Natural killer cell (primary cell): ENCODE measurements around the gene PPP1R14B. TPM values are rescaled to one million over a fixed set of nuclear protein-coding genes. Genes with fewer than 3 reads are reported as not detected.

Experiments used
- ATAC-seq, 3 donors: fragments of 150-1000 bp in 2 of 3; fragments of 200-7000 bp in 1 of 3; cut with Tn5 transposase; 1 replicate in 1 of 3; 2 replicates in 2 of 3; pipeline ENCODE4 v1.10.0; 2021; ENCODE audit warnings: mild to moderate bottlenecking in 2 of 3, moderate library complexity in 2 of 3
- DNase-seq, 2 donors: peaks; one replicate each; pipeline versions ENCODE4 v3.0.0 to v3.0.0-alpha.2; 2013 to 2021; ENCODE audit warnings: mixed read lengths in 1 of 2
- H3K27ac ChIP-seq: one replicate; pipeline ENCODE4 v1.5.1; 2013; ENCODE audit warnings: mild to moderate bottlenecking, low read length
- H3K27me3 ChIP-seq: one replicate; pipeline ENCODE4 v1.6.1; 2013; ENCODE audit warnings: low read length; ENCODE audit not compliant: control insufficient read depth, insufficient read depth
- H3K36me3 ChIP-seq: one replicate; pipeline ENCODE4 v1.6.1; 2013; ENCODE audit warnings: low read length; ENCODE audit not compliant: control insufficient read depth, insufficient read depth
- H3K4me1 ChIP-seq: one replicate; pipeline ENCODE4 v1.6.1; 2013; ENCODE audit warnings: low read length; ENCODE audit not compliant: control insufficient read depth, insufficient read depth
- H3K4me3 ChIP-seq: one replicate; pipeline ENCODE4 v1.5.1; 2013; ENCODE audit warnings: low read length
- H3K9me3 ChIP-seq: one replicate; pipeline ENCODE4 v1.6.1; 2013; ENCODE audit warnings: low read length; ENCODE audit not compliant: control insufficient read depth, insufficient read depth
- H3K27ac Mint-ChIP-seq, 2 donors: one replicate each; pipeline ENCODE4 v1.8.0; 2022; ENCODE audit warnings: mild to moderate bottlenecking in 2 of 2, mixed read lengths in 2 of 2, moderate library complexity in 1 of 2
- H3K27me3 Mint-ChIP-seq, 2 donors: one replicate each; pipeline ENCODE4 v1.8.0; 2022; ENCODE audit warnings: low read depth in 2 of 2, mixed read lengths in 2 of 2
- H3K36me3 Mint-ChIP-seq: one replicate; pipeline ENCODE4 v1.8.0; 2022; ENCODE audit warnings: mixed read lengths
- H3K4me1 Mint-ChIP-seq, 2 donors: one replicate each; pipeline ENCODE4 v1.8.0; 2022; ENCODE audit warnings: mixed read lengths in 2 of 2
- H3K4me3 Mint-ChIP-seq: one replicate; pipeline ENCODE4 v1.8.0; 2022; ENCODE audit warnings: mild to moderate bottlenecking, moderate library complexity, mixed read lengths
- H3K9me3 Mint-ChIP-seq, 2 donors: one replicate each; pipeline ENCODE4 v1.8.0; 2022; ENCODE audit warnings: mixed read lengths in 2 of 2
- WGBS: methylation state at CpG from one replicate; pipeline ENCODE4 v1.1.7; 2013; ENCODE audit warnings: missing lambda C conversion rate; ENCODE audit not compliant: insufficient coverage; 5-methylcytosine and 5-hydroxymethylcytosine counted together
- intact Hi-C: fragments of 100-400 bp; cut with micrococcal nuclease; formaldehyde crosslinking; loops from one replicate; pipeline ENCODE4 v1.14.2; 2022
- total RNA-seq, 4 donors: library from RNA; stranded (reverse); fragments of 120-200 nt in 1 of 4; gene quantifications; one replicate each; pipeline versions ENCODE4 v1.2.3 to v1.2.4, GENCODE V29; 2013 to 2022
- TF ChIP-seq, protein P1 (sequence below): fragments of 200-600 bp; IDR thresholded peaks from one replicate; pipeline ENCODE4 v1.8.0; 2022; ENCODE audit warnings: antibody characterized with exemption

The PPP1R14B gene
- total RNA-seq, 3 donors from 2014 or later (not counting 1 experiment from before 2014, with no cell fraction given): 16.9 to 21.3 (median 21.0) TPM

GRCh38 chr11:64208796-64209562 is 37.8 kb downstream of the PPP1R14B start:
- H3K27ac ChIP-seq: peak overlapping the region; percentile 89
- Mint-ChIP-seq H3K27ac (peak overlapping the region; percentile 88 to 96), H3K4me3 (peak overlapping the region; percentile 72), H3K4me1 (peaks cover 38 to 62% of the 10 kb centered on the region in 2 donors), H3K27me3 (no peaks in the 10 kb centered on the region), H3K36me3 (peaks cover 8% of the 10 kb centered on the region), H3K9me3 (no peaks in the 10 kb centered on the region)
- H3K27me3 ChIP-seq: no peaks in the 10 kb centered on the region
- H3K9me3 ChIP-seq: no peaks in the 10 kb centered on the region
- WGBS: 88% methylated on average over 18 of the region's 18 CpGs
- ATAC-seq (no peak), DNase-seq (no peak)
- TF ChIP-seq, protein P1, sequence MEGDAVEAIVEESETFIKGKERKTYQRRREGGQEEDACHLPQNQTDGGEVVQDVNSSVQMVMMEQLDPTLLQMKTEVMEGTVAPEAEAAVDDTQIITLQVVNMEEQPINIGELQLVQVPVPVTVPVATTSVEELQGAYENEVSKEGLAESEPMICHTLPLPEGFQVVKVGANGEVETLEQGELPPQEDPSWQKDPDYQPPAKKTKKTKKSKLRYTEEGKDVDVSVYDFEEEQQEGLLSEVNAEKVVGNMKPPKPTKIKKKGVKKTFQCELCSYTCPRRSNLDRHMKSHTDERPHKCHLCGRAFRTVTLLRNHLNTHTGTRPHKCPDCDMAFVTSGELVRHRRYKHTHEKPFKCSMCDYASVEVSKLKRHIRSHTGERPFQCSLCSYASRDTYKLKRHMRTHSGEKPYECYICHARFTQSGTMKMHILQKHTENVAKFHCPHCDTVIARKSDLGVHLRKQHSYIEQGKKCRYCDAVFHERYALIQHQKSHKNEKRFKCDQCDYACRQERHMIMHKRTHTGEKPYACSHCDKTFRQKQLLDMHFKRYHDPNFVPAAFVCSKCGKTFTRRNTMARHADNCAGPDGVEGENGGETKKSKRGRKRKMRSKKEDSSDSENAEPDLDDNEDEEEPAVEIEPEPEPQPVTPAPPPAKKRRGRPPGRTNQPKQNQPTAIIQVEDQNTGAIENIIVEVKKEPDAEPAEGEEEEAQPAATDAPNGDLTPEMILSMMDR: no peak
- no peak overlapping the region for H3K4me3 ChIP-seq
- peaks cover 50% of the 10 kb centered on the region for H3K4me1 ChIP-seq
- peaks cover 42% of the 10 kb centered on the region for H3K36me3 ChIP-seq
- intact Hi-C loops: loop anchor here (5.0 kb wide), 1 partner anchor 133 kb away; the partner anchor contains the start of gene CCDC88B

- Mint-ChIP-seq H3K4me1 (peaks cover 38 to 58% of the 10 kb centered on the region in 2 donors), H3K27ac (peak overlapping the region; percentile 88 to 96), H3K9me3 (no peaks in the 10 kb centered on the region), H3K27me3 (no peaks in the 10 kb centered on the region), H3K36me3 (peaks cover 13% of the 10 kb centered on the region), H3K4me3 (peak overlapping the region; percentile 92)
- Histone ChIP-seq H3K27ac (peak overlapping the region; percentile 89), H3K36me3 (peaks cover 49% of the 10 kb centered on the region), H3K4me1 (peaks cover 50% of the 10 kb centered on the region), H3K4me3 (peak overlapping the region; percentile 91), H3K27me3 (no peaks in the 10 kb centered on the region), H3K9me3 (no peaks in the 10 kb centered on the region)
- intact Hi-C loops: loop anchor here (5.0 kb wide), 1 partner anchor 134 kb away; the partner anchor contains the start of gene CCDC88B
- ATAC-seq (peak in 2 of 3 donors; percentile 2 to 5), DNase-seq (no peak)
- TF ChIP-seq, protein P1: no peak
- 54% methylated on average over 23 of the region's 23 CpGs for WGBS
Measured at GRCh38 chr11:64208086-64208795, 38.5 kb downstream of the PPP1R14B start.

DNA sequence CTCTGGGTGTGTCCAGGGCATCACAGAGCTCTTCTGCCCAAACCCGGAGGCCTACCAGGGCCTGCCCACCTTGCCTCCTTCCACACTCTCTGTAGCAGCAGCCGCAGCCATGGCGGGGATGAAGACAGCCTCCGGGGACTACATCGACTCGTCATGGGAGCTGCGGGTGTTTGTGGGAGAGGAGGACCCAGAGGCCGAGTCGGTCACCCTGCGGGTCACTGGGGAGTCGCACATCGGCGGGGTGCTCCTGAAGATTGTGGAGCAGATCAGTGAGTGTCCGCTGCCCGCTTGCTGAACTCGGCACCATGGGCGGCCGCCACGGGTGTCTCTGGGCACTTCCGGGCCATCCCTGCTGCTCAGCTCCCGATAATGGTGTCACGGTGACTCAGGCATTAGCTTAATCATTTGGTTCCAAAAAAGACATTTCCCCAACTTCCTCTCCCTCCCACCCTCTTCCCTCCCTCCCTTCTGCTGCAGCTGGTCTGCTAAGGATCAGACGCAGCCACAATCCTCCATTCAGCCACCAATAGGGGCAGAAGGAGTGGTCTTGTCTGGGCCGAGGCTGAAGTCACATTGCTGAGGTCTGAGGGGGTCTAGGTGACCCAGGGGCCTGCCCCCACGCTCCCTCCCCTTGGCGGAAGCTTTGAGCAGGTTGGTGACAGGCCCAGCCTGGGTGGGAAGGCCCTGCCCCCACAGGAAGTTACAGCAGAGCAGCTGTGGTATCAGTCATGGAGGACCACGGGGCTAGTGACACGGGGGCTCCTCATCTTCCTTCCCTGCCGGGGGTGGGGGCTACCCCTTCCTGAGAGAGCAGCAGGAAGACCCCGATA is 39.3 kb downstream of the PPP1R14B start:
- peak overlapping the region; percentile 91 for H3K4me3 ChIP-seq
- Mint-ChIP-seq H3K9me3 (no peaks in the 10 kb centered on the region), H3K27me3 (no peaks in the 10 kb centered on the region), H3K4me3 (peak overlapping the region; percentile 92), H3K27ac (peak overlapping the region; percentile 88 to 96), H3K36me3 (peaks cover 13% of the 10 kb centered on the region), H3K4me1 (peaks cover 34 to 56% of the 10 kb centered on the region in 2 donors)
- H3K4me1 ChIP-seq: peaks cover 50% of the 10 kb centered on the region
- H3K27ac ChIP-seq: peak overlapping the region; percentile 89
- peaks cover 55% of the 10 kb centered on the region for H3K36me3 ChIP-seq
- DNase-seq: peak; percentile 73 to 83
- TF ChIP-seq, protein P1: no peak
- intact Hi-C loops: loop anchor here (1.0 to 5.0 kb wide), 5 partner anchors 21 to 135 kb away; partner anchors contain the start of genes BAD, CCDC88B, DNAJC4 and STIP1
- 0% methylated on average over 29 of the region's 30 CpGs for WGBS
- peak; percentile 78 to 87 (median 80) for ATAC-seq
- no peaks in the 10 kb centered on the region for H3K9me3 ChIP-seq
- H3K27me3 ChIP-seq: no peaks in the 10 kb centered on the region
